HG02759 (cell line): ENCODE results near the gene STXBP2.
"Not testable (repeated sequence)": the region's sequence is repeated elsewhere in the genome, so short reads cannot be mapped to it uniquely, and the experiment has no call there.

Experiments
- ATAC-seq: cut with Tn5 transposase; IDR thresholded peaks from one replicate; pipeline ENCODE4 v1.9.1; 2021; ENCODE audit warnings: mild to moderate bottlenecking, moderate library complexity; ENCODE audit not compliant: unreplicated experiment

Gene STXBP2

GRCh38 chr19:7631577-7631976 lies 5.3 kb upstream of the STXBP2 start:
- no peak for ATAC-seq

GRCh38 chr19:7632340-7633203 lies 4.3 kb upstream of the STXBP2 start:
- ATAC-seq: no peak

- ATAC-seq: no peak
These were observed 3.2 kb upstream of the STXBP2 start, which contains the start of gene PCP2 for GRCh38 chr19:7633698-7634097. Gene PCP2 (minus strand): TSS chr19:7633719. CDS start chr19:7633457, 262 bp downstream.

GRCh38 chr19:7635670-7636069 lies 1.2 kb upstream of the STXBP2 start:
- ATAC-seq: no peak

GRCh38 chr19:7636317-7636690 lies 606 bp upstream of the STXBP2 start:
- ATAC-seq: no peak

- ATAC-seq: peak; percentile 18
These were observed 705 bp downstream of the STXBP2 start for GRCh38 chr19:7637374-7638256.

- ATAC-seq: no peak
These were observed 2.0 kb downstream of the STXBP2 start for GRCh38 chr19:7638802-7639465.

- no peak for ATAC-seq
These were observed 3.0 kb downstream of the STXBP2 start for GRCh38 chr19:7639863-7640348.

GRCh38 chr19:7640803-7641202 lies 3.9 kb downstream of the STXBP2 start:
- no peak for ATAC-seq

GRCh38 chr19:7641290-7642276 lies 4.7 kb downstream of the STXBP2 start:
- ATAC-seq: no peak

GRCh38 chr19:7642295-7643030 lies 5.6 kb downstream of the STXBP2 start:
- ATAC-seq: no peak

- no peak for ATAC-seq
These were observed 6.1 kb downstream of the STXBP2 start for GRCh38 chr19:7643031-7643415.

- ATAC-seq: not testable (repeated sequence)
These were observed 7.0 kb downstream of the STXBP2 start for GRCh38 chr19:7643629-7644549.

GRCh38 chr19:7644550-7644877 lies 7.6 kb downstream of the STXBP2 start:
- ATAC-seq: no peak

- no peak for ATAC-seq
These were observed 8.3 kb downstream of the STXBP2 start for GRCh38 chr19:7645163-7645562.

GRCh38 chr19:7645656-7646425 lies 8.9 kb downstream of the STXBP2 start:
- ATAC-seq: no peak

GRCh38 chr19:7646426-7646700 lies 9.5 kb downstream of the STXBP2 start:
- no peak for ATAC-seq

GRCh38 chr19:7647156-7647555 lies 10.2 kb downstream of the STXBP2 start:
- no peak for ATAC-seq
